ENCODE results near the gene TNFRSF4.

- no peak for TF ChIP-seq CTCF (IDR thresholded peaks at IDR 0.05)
- no peak for TF ChIP-seq POLR2A (IDR thresholded peaks at IDR 0.05)
- no peak for TF ChIP-seq POLR2AphosphoS5 (IDR thresholded peaks at IDR 0.05)
- TF ChIP-seq EP300 (IDR thresholded peaks at IDR 0.05) = no peak
Observed at GRCh38 chr1:1236176-1236763, 22.3 kb upstream of the TNFRSF4 start.

Measured in sigmoid colon (tissue), 4 donors.